GM12872 (cell line): ENCODE results near the gene CACNA1E.

Source experiments
- TF ChIP-seq, protein P1 (sequence below): IDR thresholded peaks from 3 replicates; pipeline ENCODE4 v1.5.1; 2011; ENCODE audit warnings: low read depth, mild to moderate bottlenecking, low read length, moderate library complexity; ENCODE audit not compliant: insufficient read depth

The CACNA1E gene

DNA sequence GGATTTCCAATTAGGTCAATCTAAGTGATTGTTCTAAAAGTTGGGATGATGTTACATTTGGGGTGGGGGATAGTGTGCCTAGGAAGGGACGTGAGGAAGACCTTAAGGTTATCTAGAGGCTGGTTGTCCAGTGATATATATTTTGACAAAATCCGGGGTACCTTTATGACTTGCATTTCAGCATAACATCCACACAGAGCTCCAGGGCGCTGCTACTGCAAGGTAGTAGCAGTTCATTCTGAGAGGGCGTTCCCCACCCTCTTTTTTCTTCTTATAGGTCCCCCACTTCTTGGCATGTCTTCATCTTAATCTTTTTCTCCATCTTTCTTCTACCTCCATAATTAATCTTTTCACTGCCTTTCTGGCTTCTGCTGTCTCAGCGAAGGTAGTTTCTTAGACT is 161.9 kb downstream of the CACNA1E start:
- TF ChIP-seq, protein P1, sequence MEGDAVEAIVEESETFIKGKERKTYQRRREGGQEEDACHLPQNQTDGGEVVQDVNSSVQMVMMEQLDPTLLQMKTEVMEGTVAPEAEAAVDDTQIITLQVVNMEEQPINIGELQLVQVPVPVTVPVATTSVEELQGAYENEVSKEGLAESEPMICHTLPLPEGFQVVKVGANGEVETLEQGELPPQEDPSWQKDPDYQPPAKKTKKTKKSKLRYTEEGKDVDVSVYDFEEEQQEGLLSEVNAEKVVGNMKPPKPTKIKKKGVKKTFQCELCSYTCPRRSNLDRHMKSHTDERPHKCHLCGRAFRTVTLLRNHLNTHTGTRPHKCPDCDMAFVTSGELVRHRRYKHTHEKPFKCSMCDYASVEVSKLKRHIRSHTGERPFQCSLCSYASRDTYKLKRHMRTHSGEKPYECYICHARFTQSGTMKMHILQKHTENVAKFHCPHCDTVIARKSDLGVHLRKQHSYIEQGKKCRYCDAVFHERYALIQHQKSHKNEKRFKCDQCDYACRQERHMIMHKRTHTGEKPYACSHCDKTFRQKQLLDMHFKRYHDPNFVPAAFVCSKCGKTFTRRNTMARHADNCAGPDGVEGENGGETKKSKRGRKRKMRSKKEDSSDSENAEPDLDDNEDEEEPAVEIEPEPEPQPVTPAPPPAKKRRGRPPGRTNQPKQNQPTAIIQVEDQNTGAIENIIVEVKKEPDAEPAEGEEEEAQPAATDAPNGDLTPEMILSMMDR = no peak

DNA sequence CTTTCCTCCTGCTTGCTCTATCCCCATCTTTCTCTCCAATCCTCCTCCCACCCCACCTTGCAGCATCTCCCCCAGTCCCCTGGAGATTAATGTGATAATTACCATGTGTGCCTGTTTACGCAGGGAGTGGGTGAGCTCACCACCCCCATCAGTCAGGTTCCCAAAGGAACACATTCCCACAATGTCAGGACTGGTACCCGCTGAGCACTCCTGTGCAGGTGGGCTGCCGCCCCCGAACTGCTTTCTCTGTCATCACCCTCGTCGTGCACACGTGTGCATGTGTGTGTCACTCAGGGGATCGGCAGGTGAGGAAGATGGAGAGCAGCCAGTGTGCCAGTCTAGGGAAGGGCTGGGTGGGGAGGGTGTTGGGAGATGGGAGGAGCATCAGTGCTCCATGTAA is 163.4 kb downstream of the CACNA1E start:
- TF ChIP-seq, protein P1 = no peak

DNA sequence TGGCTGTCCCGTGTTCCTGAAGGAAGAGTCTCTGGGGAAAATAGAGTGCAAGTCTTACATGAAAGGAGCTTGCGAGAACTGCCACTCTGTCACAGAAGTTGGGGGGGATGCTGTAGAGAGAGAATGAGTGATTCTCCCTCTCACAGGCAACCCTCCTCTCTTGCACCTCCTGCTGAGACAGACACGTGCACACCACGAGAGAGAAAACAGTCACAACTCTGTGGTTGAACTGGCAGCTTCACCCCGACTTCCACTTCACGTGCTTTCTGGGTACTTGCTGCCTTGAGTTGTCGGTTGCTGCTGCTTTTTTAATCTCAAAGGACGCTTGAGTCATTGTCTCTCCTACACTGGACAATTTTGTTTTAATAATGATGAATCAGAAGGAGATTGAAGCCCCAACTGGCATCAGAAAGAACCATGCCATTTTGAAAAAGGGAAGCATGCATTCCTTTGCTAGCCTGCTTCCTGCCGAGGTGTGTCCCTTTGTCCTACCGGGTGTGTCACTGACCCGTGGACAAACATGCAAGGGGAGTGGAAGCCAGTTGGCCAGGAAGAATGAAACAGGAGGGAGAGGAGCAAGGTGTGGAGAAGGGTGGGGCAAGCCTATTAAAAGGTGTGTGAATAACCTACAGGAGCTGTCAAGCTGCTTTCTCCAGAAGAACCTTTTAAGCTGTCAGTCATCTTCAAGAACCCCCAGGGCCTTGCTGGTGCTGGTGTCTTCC is 164.2 kb downstream of the CACNA1E start:
- TF ChIP-seq, protein P1 = no peak

DNA sequence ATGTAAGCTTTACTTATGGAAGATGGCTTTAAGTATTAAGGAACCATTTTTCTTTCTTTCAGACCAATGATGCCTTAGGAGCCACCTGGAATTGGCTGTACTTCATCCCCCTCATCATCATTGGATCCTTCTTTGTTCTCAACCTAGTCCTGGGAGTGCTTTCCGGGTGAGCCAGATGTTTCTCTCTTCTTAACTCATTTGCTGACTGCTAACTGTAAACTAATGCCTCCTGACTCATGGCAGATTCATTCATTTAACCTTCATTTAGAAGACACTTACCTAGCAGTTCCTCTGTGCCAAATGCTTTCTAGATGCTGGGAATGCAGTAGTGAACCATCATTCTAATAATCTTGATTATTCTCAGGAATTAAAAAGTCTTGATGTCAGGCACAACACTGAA is 168.0 kb downstream of the CACNA1E start:
- TF ChIP-seq, protein P1 = no peak

DNA sequence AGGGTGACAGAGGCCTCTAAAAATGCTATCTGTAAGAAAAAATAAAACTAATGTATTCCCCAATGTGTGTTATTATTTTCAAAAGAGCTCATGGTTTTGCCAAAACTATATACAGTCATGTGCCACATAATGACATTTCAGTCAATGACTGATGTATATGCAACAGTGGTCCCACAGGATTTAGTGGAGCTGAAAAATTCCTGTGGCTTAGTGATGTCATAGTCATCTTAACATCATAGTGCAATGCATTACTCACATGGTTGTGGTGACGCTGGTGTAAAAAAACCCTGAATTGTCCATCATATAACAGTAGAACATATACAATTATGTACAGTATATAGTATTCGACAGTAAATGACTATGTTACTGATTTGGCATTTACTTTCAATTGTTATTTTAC is 172.4 kb downstream of the CACNA1E start:
- TF ChIP-seq, protein P1 = no peak

DNA sequence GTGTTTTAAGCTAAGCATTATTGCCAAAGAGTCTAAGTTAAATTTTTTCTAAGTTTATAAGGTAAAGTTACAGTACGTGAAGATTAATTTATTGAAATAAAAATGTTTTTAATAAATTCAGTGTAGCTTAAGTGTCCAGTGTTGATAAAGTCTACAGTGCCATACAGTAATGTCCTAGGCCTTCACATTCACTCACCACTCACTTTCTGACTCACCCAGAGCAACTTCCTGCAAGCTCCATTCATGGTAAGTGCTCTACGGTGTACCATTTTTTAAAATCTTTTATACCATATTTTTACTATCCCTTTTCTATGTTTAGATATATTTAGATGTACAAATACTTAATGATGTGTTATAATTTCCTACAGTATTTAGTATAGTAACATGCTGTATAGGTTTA is 173.2 kb downstream of the CACNA1E start:
- TF ChIP-seq, protein P1 = no peak

DNA sequence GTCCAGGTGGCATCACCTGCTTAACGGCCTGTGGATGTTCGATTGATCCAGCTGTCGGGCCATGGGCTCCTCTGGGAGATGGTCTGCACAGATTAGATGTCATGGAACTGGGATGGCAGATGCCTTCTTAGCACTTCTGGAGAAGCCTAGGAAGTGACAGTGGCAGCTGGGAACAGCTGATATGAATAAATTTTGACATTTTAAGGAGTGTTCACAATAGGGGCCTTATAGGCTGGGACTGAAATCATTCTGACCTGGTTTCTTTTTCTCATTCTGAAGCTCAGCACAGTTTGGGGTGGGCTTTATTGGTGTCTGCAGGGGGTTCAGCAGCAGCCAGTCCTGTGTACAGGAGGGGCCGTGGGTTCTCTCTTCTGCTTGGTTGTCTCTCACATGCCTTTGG is 175.3 kb downstream of the CACNA1E start:
- TF ChIP-seq, protein P1 = no peak
